Adrenal gland (tissue), 12 donors: ENCODE measurements around the gene FAM162A. TPM values are rescaled to one million over a fixed set of nuclear protein-coding genes. Genes with fewer than 3 reads are reported as not detected.

Source experiments
- DNase-seq, 7 donors: peaks; one replicate each; pipeline ENCODE4 v3.0.0-alpha.2; 2019 to 2020
- H3K27ac ChIP-seq, 5 donors: fragments of 200-600 bp; sonication (generic) in 4 of 5; 1 replicate in 3 of 5; 2 replicates in 2 of 5; pipeline versions ENCODE4 v1.5.1 to v1.8.0; 2016 to 2020; ENCODE audit warnings: mild to moderate bottlenecking in 1 of 5
- H3K27me3 ChIP-seq: fragments of 200-600 bp; 2 replicates; pipeline ENCODE4 v1.8.0; 2021
- H3K36me3 ChIP-seq, 2 donors: fragments of 200-600 bp; replicated peaks in 1 of 2; 1 replicate in 1 of 2; 2 replicates in 1 of 2; pipeline versions ENCODE4 v1.5.1 to v1.8.0; 2018 to 2022
- H3K4me1 ChIP-seq, 2 donors: fragments of 200-600 bp; replicated peaks in 1 of 2; 1 replicate in 1 of 2; 2 replicates in 1 of 2; pipeline versions ENCODE4 v1.5.1 to v1.8.0; 2018 to 2021
- H3K4me3 ChIP-seq, 4 donors: fragments of 200-600 bp; sonication (generic) in 3 of 4; one replicate each; pipeline ENCODE4 v1.5.1; 2016 to 2018
- H3K9me3 ChIP-seq, 3 donors: fragments of 200-600 bp; sonication (generic) in 1 of 3; replicated peaks in 1 of 3; 1 replicate in 2 of 3; 2 replicates in 1 of 3; pipeline versions ENCODE4 v1.5.1 to v1.8.0; 2016 to 2021
- POLR2A ChIP-seq, 2 donors: fragments of 450-650 bp; IDR thresholded peaks; one replicate each; pipeline ENCODE4 v1.6.1; 2017; ENCODE audit warnings: antibody characterized with exemption in 2 of 2, mild to moderate bottlenecking in 2 of 2, moderate library complexity in 1 of 2
- WGBS, 4 donors: extraction: QIAGEN DNeasy Blood & Tissue Kit in 2 of 4; methylation state at CpG; one replicate each; pipeline versions ENCODE4 v1.1.5 to v1.1.7; 2013 to 2017; 5-methylcytosine and 5-hydroxymethylcytosine counted together
- intact Hi-C, 2 donors: fragments of 100-400 bp; cut with DNase I; formaldehyde crosslinking; loops; one replicate each; pipeline versions ENCODE4 v1.14.1 to v1.15.0; 2022 to 2023
- polyA plus RNA-seq, 3 donors: library from polyadenylated mRNA; stranded (reverse); fragments of 200-250 nt in 2 of 3; fragments of 350-450 nt in 1 of 3; fragmentation: Illumina TruSeq in 1 of 3; extraction: RNeasy Lipid Tissue Mini Kit (QIAGEN cat#74804) in 1 of 3; gene quantifications; one replicate each; pipeline ENCODE4 v1.2.3, GENCODE V29; 2013 to 2014
- small RNA-seq, 2 donors: library from RNA; depleted of rRNA; stranded (forward); fragments of <200 nt; gene quantifications; one replicate each; pipeline ENCODE3, GENCODE V24; 2016
- total RNA-seq, 9 donors: library from RNA; depleted of rRNA in 4 of 9; stranded (reverse); fragments of >200 nt in 4 of 9; fragments of 120-200 nt in 1 of 9; fragmentation: NEBNext Ultra II Directional in 1 of 9; extraction: Animal tissue kit (Norgen Biotek cat#: 25700) in 1 of 9; gene quantifications; one replicate each; pipeline versions ENCODE4 v1.1.0 to v1.2.4, GENCODE V29; 2013 to 2023
- TF ChIP-seq, protein P1 (sequence below), 6 experiments: fragments of 450-650 bp in 4 of 6; fragments of 200-600 bp in 2 of 6; sonication (generic) in 1 of 6; IDR thresholded peaks; 1 replicate in 5 of 6; 2 replicates in 1 of 6; pipeline versions ENCODE4 v1.5.1 to v1.8.0; 2016 to 2021; ENCODE audit warnings: antibody characterized with exemption in 6 of 6, mild to moderate bottlenecking in 2 of 6, moderate library complexity in 1 of 6
- donor health status: healthy with polysubstance abuse.
- donor health status: Bipolar disorder and iron deficiency.
- donor health status: DM: yes; HTN: yes; CAD: no.
- donor health status: DM: no; HTN: no; CAD: no.
- donor health status: DM: no; HTN: no; CAD: no.
- donor health status: DM: yes; HTN: yes; CAD: no.

Gene FAM162A
- total and polyA plus RNA-seq, 12 donors, result 36.2 to 287 (median 79.7) TPM

DNA sequence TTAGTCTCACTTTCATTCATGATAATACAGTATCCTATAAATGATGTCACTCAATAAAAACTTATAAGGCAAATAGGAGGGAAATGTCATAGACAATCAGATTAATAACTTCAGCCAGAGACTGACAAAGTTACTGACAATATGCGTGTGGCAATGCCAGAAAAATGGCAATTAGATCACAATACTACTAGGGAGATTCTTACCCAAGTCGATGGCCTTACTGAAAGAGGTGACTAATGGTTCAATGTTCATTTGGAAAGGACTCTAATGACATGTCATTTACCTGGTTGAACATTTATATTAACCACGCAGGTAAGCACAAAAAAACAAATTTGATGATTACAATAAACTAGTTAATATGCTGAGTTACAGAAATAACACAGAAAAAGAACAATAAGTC is 77.8 kb downstream of the FAM162A start:
- Histone ChIP-seq H3K27me3 (no peaks in the 10 kb centered on the region), H3K27ac (no peak overlapping the region), H3K4me1 (peaks cover 0 to 7% of the 10 kb centered on the region in 2 donors), H3K36me3 (peaks cover 0 to 37% of the 10 kb centered on the region in 2 donors), H3K4me3 (no peak overlapping the region), H3K9me3 (no peaks in the 10 kb centered on the region)
- WGBS, 4 donors, result 71 to 82% (median 78%) methylated on average over 3 of the region's 3 CpGs
- no peak for DNase-seq
- TF ChIP-seq, protein P1, sequence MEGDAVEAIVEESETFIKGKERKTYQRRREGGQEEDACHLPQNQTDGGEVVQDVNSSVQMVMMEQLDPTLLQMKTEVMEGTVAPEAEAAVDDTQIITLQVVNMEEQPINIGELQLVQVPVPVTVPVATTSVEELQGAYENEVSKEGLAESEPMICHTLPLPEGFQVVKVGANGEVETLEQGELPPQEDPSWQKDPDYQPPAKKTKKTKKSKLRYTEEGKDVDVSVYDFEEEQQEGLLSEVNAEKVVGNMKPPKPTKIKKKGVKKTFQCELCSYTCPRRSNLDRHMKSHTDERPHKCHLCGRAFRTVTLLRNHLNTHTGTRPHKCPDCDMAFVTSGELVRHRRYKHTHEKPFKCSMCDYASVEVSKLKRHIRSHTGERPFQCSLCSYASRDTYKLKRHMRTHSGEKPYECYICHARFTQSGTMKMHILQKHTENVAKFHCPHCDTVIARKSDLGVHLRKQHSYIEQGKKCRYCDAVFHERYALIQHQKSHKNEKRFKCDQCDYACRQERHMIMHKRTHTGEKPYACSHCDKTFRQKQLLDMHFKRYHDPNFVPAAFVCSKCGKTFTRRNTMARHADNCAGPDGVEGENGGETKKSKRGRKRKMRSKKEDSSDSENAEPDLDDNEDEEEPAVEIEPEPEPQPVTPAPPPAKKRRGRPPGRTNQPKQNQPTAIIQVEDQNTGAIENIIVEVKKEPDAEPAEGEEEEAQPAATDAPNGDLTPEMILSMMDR (IDR thresholded peaks at IDR 0.05), result no peak
- no peak for TF ChIP-seq POLR2A (IDR thresholded peaks at IDR 0.05)
- intact Hi-C loops, result no loop called here

Small RNA genes lying within 50 kb of the gene (small RNA-seq; reads per million reads assigned to genes)
- gene AC083798.1, result 0 reads per million in 2 donors

Other genes with a start within 250 kb of the FAM162A start
- gene CASR, start 200.5 kb upstream of the FAM162A start, total RNA-seq, result under 1 TPM in 4 of 9 donors, not detected in 5; 0.04 to 0.55 (median 0.13) TPM
- gene CASR, start 200.5 kb upstream of the FAM162A start, polyA plus RNA-seq, result under 1 TPM in 2 of 3 donors, not detected in 1; 0.03 to 0.08 TPM
- gene CSTA, start 58.9 kb upstream of the FAM162A start, total RNA-seq, result 10 to 100 TPM in 1 of 9 donors, 1 to 10 TPM in 7, not detected in 1; 1.1 to 12.1 (median 4.1) TPM
- gene CSTA, start 58.9 kb upstream of the FAM162A start, polyA plus RNA-seq, result 10 to 100 TPM in 2 of 3 donors, 1 to 10 TPM in 1; 8.8 to 15.7 (median 13.0) TPM
- gene MIX23, start 951 bp upstream of the FAM162A start, total RNA-seq, result 10 to 100 TPM; 10.6 to 85.1 (median 34.6) TPM
- gene MIX23, start 951 bp upstream of the FAM162A start, polyA plus RNA-seq, result 100 to 1,000 TPM in 1 of 3 donors, 10 to 100 TPM in 2; 49.8 to 118 (median 57.4) TPM
- 10 to 100 TPM in 1 of 9 donors, 1 to 10 TPM in 8; 3.6 to 10.3 (median 7.0) TPM for gene WDR5B, start 31.9 kb downstream of the FAM162A start, total RNA-seq
- 1 to 10 TPM; 3.0 to 7.9 (median 3.3) TPM for gene WDR5B, start 31.9 kb downstream of the FAM162A start, polyA plus RNA-seq
- 100 to 1,000 TPM in 1 of 9 donors, 10 to 100 TPM in 8; 29.3 to 164 (median 53.4) TPM for gene KPNA1, start 130.8 kb downstream of the FAM162A start, total RNA-seq
- gene KPNA1, start 130.8 kb downstream of the FAM162A start, polyA plus RNA-seq, result 100 to 1,000 TPM in 1 of 3 donors, 10 to 100 TPM in 2; 12.1 to 123 (median 14.7) TPM
- gene PARP9, start 180.1 kb downstream of the FAM162A start, total RNA-seq, result 10 to 100 TPM; 20.8 to 65.9 (median 42.6) TPM
- 10 to 100 TPM; 29.5 to 70.5 (median 32.3) TPM for gene PARP9, start 180.1 kb downstream of the FAM162A start, polyA plus RNA-seq
- gene DTX3L, start 180.2 kb downstream of the FAM162A start, total RNA-seq, result 10 to 100 TPM; 11.4 to 46.6 (median 30.6) TPM
- 10 to 100 TPM in 1 of 3 donors, 1 to 10 TPM in 2; 6.0 to 25.4 (median 8.0) TPM for gene DTX3L, start 180.2 kb downstream of the FAM162A start, polyA plus RNA-seq
- 1 to 10 TPM in 5 of 9 donors, under 1 TPM in 4; 0.12 to 2.9 (median 1.3) TPM for gene PARP15, start 193.5 kb downstream of the FAM162A start, total RNA-seq
- gene PARP15, start 193.5 kb downstream of the FAM162A start, polyA plus RNA-seq, result 1 to 10 TPM; 1.0 to 4.3 (median 1.3) TPM